ENCODE data around the gene RIN1.
"Not testable (repeated sequence)": the region's sequence is repeated elsewhere in the genome, so short reads cannot be mapped to it uniquely, and the experiment has no call there.

Gene RIN1

DNA sequence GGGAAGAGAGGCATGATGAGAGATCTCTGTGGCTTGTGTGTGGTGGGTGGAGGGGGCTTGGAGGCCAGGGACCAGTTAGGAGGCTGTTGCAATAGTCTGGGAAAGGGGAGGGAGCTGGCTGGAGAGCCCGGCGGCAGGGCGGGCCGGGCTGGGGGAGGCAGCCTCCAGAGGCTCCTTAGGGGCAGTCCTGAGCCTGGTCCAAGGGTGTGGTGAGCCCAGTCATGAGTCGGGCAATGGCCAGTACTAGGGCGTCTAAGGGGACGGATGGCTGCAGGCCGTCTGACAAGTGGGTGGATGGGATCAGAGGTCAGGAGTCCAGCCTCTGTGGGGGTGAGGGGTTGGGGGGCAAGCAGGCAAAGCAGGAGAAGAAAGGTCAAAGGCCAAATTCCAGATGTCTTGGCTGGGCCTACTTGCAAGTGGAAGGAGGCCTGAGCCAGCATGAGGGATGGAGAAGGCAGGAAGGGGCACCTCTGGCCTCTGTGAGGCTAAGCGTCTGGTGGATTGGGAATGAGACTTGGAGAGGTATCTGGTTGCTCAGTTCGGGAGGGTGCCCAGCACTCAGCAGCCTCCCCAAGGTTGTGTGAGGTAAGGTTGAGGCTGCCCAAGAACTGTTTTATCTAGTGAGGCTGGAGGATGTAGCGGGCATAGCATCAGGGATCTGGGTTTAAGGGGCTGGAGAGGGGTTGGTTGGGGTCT lies 13.4 kb downstream of the RIN1 start:
- no peak overlapping the region for H3K27ac ChIP-seq
- DNase-seq (ENCODE audit: low read depth, low spot score) = no peak

DNA sequence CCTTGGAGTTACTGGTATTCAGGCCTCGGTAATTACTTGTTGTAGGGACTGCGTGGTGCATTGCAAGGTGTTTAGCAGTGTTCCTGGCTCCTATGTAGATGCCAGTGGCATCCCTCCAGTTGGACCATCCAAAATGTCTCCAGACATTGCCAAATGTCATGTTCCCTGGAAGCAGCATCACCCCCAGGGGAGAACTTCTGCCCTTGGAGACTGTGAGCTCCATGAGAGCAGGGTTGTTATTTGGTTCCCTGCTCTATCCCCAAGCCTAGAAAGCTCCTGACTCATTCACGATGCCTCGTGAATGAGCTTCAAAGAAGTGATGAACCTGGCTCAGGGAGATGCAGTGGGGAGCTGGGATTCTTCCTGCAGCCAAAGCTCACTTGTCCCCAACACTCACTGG lies 14.6 kb downstream of the RIN1 start:
- no peak overlapping the region for H3K27ac ChIP-seq
- no peak for DNase-seq (ENCODE audit: low read depth, low spot score)

- not testable (repeated sequence) for H3K27ac ChIP-seq; DNase-seq (ENCODE audit: low read depth, low spot score)
Observed at GRCh38 chr11:66320748-66321147, 15.5 kb downstream of the RIN1 start.

GRCh38 chr11:66320289-66320688 lies 15.9 kb downstream of the RIN1 start:
- not testable (repeated sequence) for DNase-seq (ENCODE audit: low read depth, low spot score); H3K27ac ChIP-seq

GRCh38 chr11:66318600-66318970 lies 17.6 kb downstream of the RIN1 start:
- no peak for DNase-seq (ENCODE audit: low read depth, low spot score)
- H3K27ac ChIP-seq = no peak overlapping the region

GRCh38 chr11:66317723-66318599 lies 18.3 kb downstream of the RIN1 start:
- H3K27ac ChIP-seq = no peak overlapping the region
- no peak for DNase-seq (ENCODE audit: low read depth, low spot score)

- no peak for DNase-seq (ENCODE audit: low read depth, low spot score)
- no peak overlapping the region for H3K27ac ChIP-seq
Observed at GRCh38 chr11:66317322-66317722, 18.9 kb downstream of the RIN1 start.

DNA sequence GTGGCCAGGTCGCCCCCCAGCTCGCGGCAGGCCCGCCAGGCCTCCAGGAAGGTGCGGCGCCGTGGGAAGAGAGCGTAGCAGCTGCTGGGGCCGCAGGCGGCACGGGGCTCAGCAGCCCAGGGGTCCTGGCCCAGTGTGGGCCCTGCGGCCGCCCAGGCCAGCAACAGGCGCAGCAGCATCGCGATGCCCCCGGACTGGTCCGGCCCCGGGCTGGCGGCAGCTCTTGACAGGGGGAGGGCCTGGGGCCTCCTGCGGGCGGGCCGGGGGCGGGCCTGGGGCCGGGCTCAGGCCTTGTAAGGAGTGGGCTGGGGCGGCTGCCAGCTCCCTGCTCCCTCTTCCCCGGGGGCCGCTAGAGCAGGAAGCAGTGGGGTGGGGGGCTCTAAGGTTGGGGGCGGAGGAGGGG lies 19.4 kb downstream of the RIN1 start, which contains the start of gene CD248:
Gene CD248 (minus strand): TSS at position 196 of the 403 bp plus-strand sequence. CDS start 17 bp downstream, at position 179.
- no peak for DNase-seq (ENCODE audit: low read depth, low spot score)
- H3K27ac ChIP-seq = no peak within 1 kb of the TSS

- H3K27ac ChIP-seq = no peak overlapping the region
- DNase-seq (ENCODE audit: low read depth, low spot score) = no peak
Observed at GRCh38 chr11:66315921-66316811, 20.1 kb downstream of the RIN1 start.

DNA sequence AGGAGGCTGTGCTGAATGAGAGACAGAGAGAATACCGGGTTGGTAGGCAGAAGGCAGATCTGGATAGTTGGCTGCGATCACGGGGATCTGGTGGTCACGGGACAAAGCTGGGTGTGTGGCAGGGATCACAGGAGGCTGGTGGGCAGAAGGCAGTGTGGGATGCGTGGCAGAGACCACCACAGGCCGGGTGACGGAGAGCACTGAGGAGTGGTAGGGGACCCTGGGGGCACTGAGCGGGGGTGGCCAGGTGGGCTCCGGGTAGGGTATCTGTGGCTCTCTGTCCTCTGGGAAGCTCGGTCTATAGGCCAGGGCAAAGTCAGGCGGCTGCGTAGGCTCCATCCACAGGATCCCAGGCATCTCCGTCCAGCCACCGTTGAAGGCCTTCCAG lies 20.7 kb downstream of the RIN1 start:
- no peak for DNase-seq (ENCODE audit: low read depth, low spot score)
- no peak overlapping the region for H3K27ac ChIP-seq

DNA sequence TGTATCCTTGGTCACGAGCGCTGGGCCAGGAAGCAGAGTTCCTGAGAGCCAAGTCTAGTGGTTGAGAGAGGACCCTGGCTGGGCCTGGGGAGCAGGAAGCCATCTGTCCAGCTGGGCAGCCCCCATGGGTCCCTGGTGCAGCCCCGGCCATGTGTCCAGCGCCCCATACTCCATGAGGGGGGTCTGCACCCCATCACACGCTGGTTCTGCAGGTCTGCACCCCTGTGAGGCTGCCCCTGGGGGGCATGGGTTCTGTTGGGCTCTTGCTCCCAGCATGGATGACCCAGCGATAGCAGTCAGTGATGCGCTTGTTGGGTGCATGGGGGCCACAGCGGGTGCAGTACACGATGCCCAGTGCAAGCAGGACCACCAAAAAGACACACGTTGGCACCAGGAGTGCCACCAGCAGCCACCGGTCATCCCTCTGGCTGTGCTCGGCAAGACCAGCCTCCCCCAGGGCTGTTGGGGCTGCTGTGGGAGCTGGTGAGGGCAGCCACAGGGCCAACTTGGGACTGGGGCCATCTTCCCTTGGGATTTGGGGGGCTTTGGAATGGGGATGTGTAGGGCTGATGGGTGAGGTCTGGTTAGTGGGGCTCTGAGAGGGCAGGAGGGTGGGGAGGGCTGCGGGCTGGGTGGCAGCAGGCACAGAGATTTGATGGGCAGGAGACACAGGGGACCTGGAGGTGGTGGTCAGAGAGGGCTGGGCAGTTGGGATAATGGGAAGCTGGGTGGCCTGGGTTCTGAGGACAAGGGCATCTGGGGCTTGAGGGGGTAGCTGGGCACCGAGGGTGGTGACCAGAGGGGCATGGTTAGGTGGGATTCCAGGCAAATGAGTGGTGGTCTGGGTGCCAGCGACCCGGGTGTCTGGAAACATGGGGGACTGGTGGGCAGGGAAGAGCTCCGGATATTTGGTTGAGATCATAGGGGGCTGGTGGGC lies 21.4 kb downstream of the RIN1 start:
- H3K27ac ChIP-seq = no peak overlapping the region
- no peak for DNase-seq (ENCODE audit: low read depth, low spot score)

DNA sequence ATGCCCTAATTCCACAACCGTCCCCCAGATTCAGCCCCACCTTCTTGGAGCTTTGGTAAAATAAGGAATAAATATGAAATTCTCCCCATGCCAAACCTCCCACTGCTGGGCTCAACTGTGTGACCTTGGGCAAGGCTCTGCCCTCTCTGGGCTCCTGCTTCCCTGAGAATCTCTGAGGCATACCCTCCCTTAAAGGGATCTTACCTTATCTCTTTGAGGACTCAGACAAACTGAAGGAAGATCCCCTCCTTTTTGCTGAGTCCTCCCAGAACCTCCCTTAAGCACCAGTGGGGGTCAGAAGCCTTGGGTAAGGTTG lies 22.1 kb downstream of the RIN1 start:
- no peak overlapping the region for H3K27ac ChIP-seq
- DNase-seq (ENCODE audit: low read depth, low spot score) = no peak

GRCh38 chr11:66313321-66314185 lies 22.7 kb downstream of the RIN1 start:
- no peak for DNase-seq (ENCODE audit: low read depth, low spot score)
- H3K27ac ChIP-seq = no peak overlapping the region

- H3K27ac ChIP-seq = peak overlapping the region; percentile 56
- DNase-seq (ENCODE audit: low read depth, low spot score) = peak; percentile 76
Observed at GRCh38 chr11:66312549-66313320, 23.5 kb downstream of the RIN1 start.

DNA sequence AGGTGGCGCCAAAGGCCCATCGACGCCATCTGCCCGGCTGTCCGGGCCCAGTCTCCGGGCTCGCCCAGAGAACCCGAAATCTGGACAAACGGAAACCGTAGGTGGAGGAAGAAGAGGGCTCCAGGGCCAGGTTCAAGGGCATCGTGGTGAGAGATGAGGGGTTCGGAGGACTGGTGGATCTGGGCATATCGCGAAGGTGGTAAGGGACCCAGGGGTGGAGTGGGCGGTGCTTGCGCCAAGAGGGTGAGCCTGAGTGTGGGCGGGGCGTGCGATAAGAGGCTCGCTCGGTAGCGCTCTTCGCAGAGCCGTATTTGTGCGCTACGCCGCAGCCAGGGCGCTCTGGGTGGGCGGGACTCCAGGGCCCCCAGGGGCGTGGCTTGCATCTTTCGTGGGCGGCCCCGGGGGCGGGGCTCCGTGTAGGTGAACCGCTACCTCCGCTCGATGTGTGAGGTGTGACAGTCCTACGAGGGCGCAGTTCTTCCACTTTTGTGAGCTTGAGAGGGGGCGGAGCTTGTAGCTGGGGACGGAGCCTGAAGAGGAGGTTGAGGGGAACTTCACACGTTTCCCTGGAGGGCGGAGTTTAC lies 24.2 kb downstream of the RIN1 start:
- H3K27ac ChIP-seq = peak overlapping the region; percentile 56
- DNase-seq (ENCODE audit: low read depth, low spot score) = peak; percentile 60

- H3K27ac ChIP-seq = peak overlapping the region; percentile 56
- DNase-seq (ENCODE audit: low read depth, low spot score) = no peak
Observed at GRCh38 chr11:66311470-66311964, 24.7 kb downstream of the RIN1 start.

- H3K27ac ChIP-seq; DNase-seq (ENCODE audit: low read depth, low spot score): not testable (repeated sequence)
Observed at GRCh38 chr11:66310803-66311440, 25.3 kb downstream of the RIN1 start.

Data from epithelial cell of prostate (primary cell).